Gastrocnemius medialis (tissue), 4 donors: ENCODE results near the gene ZNF483. TPM values are rescaled to one million over a fixed set of nuclear protein-coding genes. Genes with fewer than 3 reads are reported as not detected.
A peak's percentile ranks its signal among the peaks of the same experiment; 100 is the strongest.

Experiments
- ATAC-seq, 2 donors: fragments of 150-250 bp; one replicate each; pipeline ENCODE4 v1.9.1; 2016
- DNase-seq, 2 donors: peaks; one replicate each; pipeline ENCODE4 v3.0.0-alpha.2; 2019
- H3K27ac ChIP-seq, 4 donors: fragments of 200-600 bp; sonication (generic); 1 replicate in 1 of 4; 2 replicates in 3 of 4; pipeline ENCODE4 v1.5.1; 2016 to 2018; ENCODE audit warnings: mild to moderate bottlenecking in 2 of 4, moderate library complexity in 1 of 4
- H3K27me3 ChIP-seq, 3 donors: fragments of 200-600 bp; sonication (generic) in 2 of 3; 1 replicate in 1 of 3; 2 replicates in 2 of 3; pipeline versions ENCODE4 v1.5.1 to v1.6.0; 2016 to 2019; ENCODE audit warnings: mild to moderate bottlenecking in 1 of 3, moderate library complexity in 1 of 3
- H3K36me3 ChIP-seq, 2 donors: fragments of 200-600 bp; sonication (generic) in 1 of 2; one replicate each; pipeline ENCODE4 v1.5.1; 2017 to 2018
- H3K4me1 ChIP-seq, 2 donors: fragments of 200-600 bp; sonication (generic) in 1 of 2; one replicate each; pipeline ENCODE4 v1.5.1; 2016 to 2017; ENCODE audit warnings: mild to moderate bottlenecking in 2 of 2
- H3K4me3 ChIP-seq, 4 donors: fragments of 200-600 bp; sonication (generic) in 3 of 4; 1 replicate in 1 of 4; 2 replicates in 3 of 4; pipeline ENCODE4 v1.5.1; 2016 to 2019; ENCODE audit warnings: mild to moderate bottlenecking in 2 of 4
- H3K9me3 ChIP-seq, 3 donors: fragments of 200-600 bp; sonication (generic) in 2 of 3; 1 replicate in 1 of 3; 2 replicates in 2 of 3; pipeline ENCODE4 v1.5.1; 2016 to 2019
- CTCF ChIP-seq, 5 experiments: fragments of 450-650 bp in 3 of 5; fragments of 200-600 bp in 2 of 5; sonication (generic) in 2 of 5; IDR thresholded peaks in 4 of 5; conservative IDR thresholded peaks in 1 of 5; 1 replicate in 4 of 5; 2 replicates in 1 of 5; pipeline ENCODE4 v1.5.1; 2016 to 2019; ENCODE audit warnings: antibody characterized with exemption in 5 of 5, mild to moderate bottlenecking in 3 of 5, moderate library complexity in 3 of 5
- POLR2A ChIP-seq, 2 donors: fragments of 450-650 bp; IDR thresholded peaks; one replicate each; pipeline ENCODE4 v1.6.1; 2017; ENCODE audit warnings: antibody characterized with exemption in 2 of 2, mild to moderate bottlenecking in 2 of 2, moderate library complexity in 2 of 2
- in situ Hi-C, 4 donors: fragments of 200-750 bp; cut with MboI; loops; one replicate each; pipeline versions ENCODE4 v1.15.0 to v1.8.0; 2017; ENCODE audit warnings: low sequenced_read_pairs in 4 of 4
- intact Hi-C: fragments of 100-400 bp; cut with DNase I; formaldehyde crosslinking; loops from one replicate; pipeline ENCODE4 v1.15.1; 2023; ENCODE audit warnings: low total_unique reads
- total RNA-seq, 4 donors: library from RNA; depleted of rRNA; stranded (reverse); fragments of >200 nt; gene quantifications; one replicate each; pipeline versions ENCODE4 v1.1.0 to v1.2.3, GENCODE V29; 2016

ZNF483 gene
- total RNA-seq, 4 donors from 2014 or later: 0.12 to 0.82 (median 0.21) TPM

GRCh38 chr9:111599092-111599954 lies 74.3 kb downstream of the ZNF483 start, which contains the start of gene PTGR1:
TSS of gene PTGR1 (minus strand) at chr9:111599647. CDS start at chr9:111597422, 2,225 bp downstream.
- TF ChIP-seq CTCF (IDR thresholded peaks at IDR 0.05 in 4 of 5, conservative IDR thresholded peaks at IDR 0.05 in 1 of 5): no peak
- TF ChIP-seq POLR2A (IDR thresholded peaks at IDR 0.05): peak in 1 of 2 donors; percentile 12
- peaks cover 0 to 9% of the 10 kb centered on the region in 2 donors for H3K4me1 ChIP-seq
- H3K9me3 ChIP-seq: no peaks in the 10 kb centered on the region
- ATAC-seq (peak; percentile 73 to 77), DNase-seq (peak; percentile 41 to 71)
- intact Hi-C loops: loop anchor here (2.0 to 5.0 kb wide), 2 partner anchors 33 to 117 kb away; partner anchors contain the start of gene DNAJC25
- H3K36me3 ChIP-seq: peaks cover 0 to 4% of the 10 kb centered on the region in 2 donors
- no peaks in the 10 kb centered on the region for H3K27me3 ChIP-seq
- H3K4me3 ChIP-seq: peak within 1 kb of the TSS; percentile 66 to 89 (median 80)
- peak within 1 kb of the TSS; percentile 69 to 81 (median 78) for H3K27ac ChIP-seq
- in situ Hi-C loops: loop anchor here in 1 of 4 donors (25.0 kb wide), 1 partner anchor 488 kb away; no protein-coding TSS in a partner anchor

GRCh38 chr9:111599955-111600343 lies 75.0 kb downstream of the ZNF483 start:
- Histone ChIP-seq H3K27ac (peak overlapping the region; percentile 69 to 81 (median 78)), H3K4me1 (peaks cover 0 to 9% of the 10 kb centered on the region in 2 donors), H3K36me3 (peaks cover 0 to 4% of the 10 kb centered on the region in 2 donors), H3K9me3 (no peaks in the 10 kb centered on the region), H3K4me3 (peak overlapping the region; percentile 66 to 89 (median 80)), H3K27me3 (no peaks in the 10 kb centered on the region)
- no peak for DNase-seq
- ATAC-seq: no peak
- TF ChIP-seq POLR2A (IDR thresholded peaks at IDR 0.05): no peak
- TF ChIP-seq CTCF (IDR thresholded peaks at IDR 0.05 in 4 of 5, conservative IDR thresholded peaks at IDR 0.05 in 1 of 5): no peak
- intact Hi-C loops: loop anchor here (2.0 to 5.0 kb wide), 2 partner anchors 32 to 117 kb away; partner anchors contain the start of gene DNAJC25
- in situ Hi-C loops: loop anchor here in 1 of 4 donors (25.0 kb wide), 1 partner anchor 487 kb away; no protein-coding TSS in a partner anchor

- H3K27ac ChIP-seq: no peak overlapping the region
- in situ Hi-C loops (no loop called here), intact Hi-C loops (no loop called here)
- H3K36me3 ChIP-seq: no peaks in the 10 kb centered on the region
- peaks cover 0 to 9% of the 10 kb centered on the region in 2 donors for H3K4me1 ChIP-seq
- no peaks in the 10 kb centered on the region for H3K9me3 ChIP-seq
- no peak for ATAC-seq
- TF ChIP-seq CTCF (IDR thresholded peaks at IDR 0.05 in 4 of 5, conservative IDR thresholded peaks at IDR 0.05 in 1 of 5) (no peak), POLR2A (IDR thresholded peaks at IDR 0.05) (no peak)
- H3K4me3 ChIP-seq: no peak overlapping the region
- DNase-seq: no peak
- no peaks in the 10 kb centered on the region for H3K27me3 ChIP-seq
These were observed 76.4 kb downstream of the ZNF483 start for GRCh38 chr9:111601237-111602018.

GRCh38 chr9:111603041-111603440 lies 78.1 kb downstream of the ZNF483 start:
- H3K9me3 ChIP-seq: no peaks in the 10 kb centered on the region
- no peak for TF ChIP-seq CTCF (IDR thresholded peaks at IDR 0.05 in 4 of 5, conservative IDR thresholded peaks at IDR 0.05 in 1 of 5)
- TF ChIP-seq POLR2A (IDR thresholded peaks at IDR 0.05): no peak
- H3K4me1 ChIP-seq: peaks cover 0 to 5% of the 10 kb centered on the region in 2 donors
- no peaks in the 10 kb centered on the region for H3K27me3 ChIP-seq
- in situ Hi-C loops (no loop called here), intact Hi-C loops (no loop called here)
- ATAC-seq (no peak), DNase-seq (no peak)
- H3K27ac ChIP-seq: no peak overlapping the region
- H3K4me3 ChIP-seq: no peak overlapping the region
- H3K36me3 ChIP-seq: no peaks in the 10 kb centered on the region
